ENCODE measurements around the gene LHFPL4.
"Not testable (repeated sequence)": the region's sequence is repeated elsewhere in the genome, so short reads cannot be mapped to it uniquely, and the experiment has no call there.

LHFPL4 gene

GRCh38 chr3:9508781-9509180 is 44.8 kb downstream of the LHFPL4 start:
- Mint-ChIP-seq H3K4me1 (ENCODE audit: low read depth) (no peaks in the 10 kb centered on the region), H3K4me3 (no peak overlapping the region), H3K27me3 (ENCODE audit: low read depth) (peaks cover 15% of the 10 kb centered on the region), H3K9me3 (no peaks in the 10 kb centered on the region), H3K27ac (no peak overlapping the region), H3K36me3 (ENCODE audit: low read depth) (no peaks in the 10 kb centered on the region)
- DNase-seq (ENCODE audit: low spot score) = no peak

GRCh38 chr3:9507586-9508578 is 45.7 kb downstream of the LHFPL4 start:
- no peak for DNase-seq (ENCODE audit: low spot score)
- no peaks in the 10 kb centered on the region for H3K36me3 Mint-ChIP-seq (ENCODE audit: low read depth)
- no peak overlapping the region for H3K4me3 Mint-ChIP-seq
- H3K4me1 Mint-ChIP-seq (ENCODE audit: low read depth) = no peaks in the 10 kb centered on the region
- H3K27me3 Mint-ChIP-seq (ENCODE audit: low read depth) = peaks cover 18% of the 10 kb centered on the region
- no peaks in the 10 kb centered on the region for H3K9me3 Mint-ChIP-seq
- no peak overlapping the region for H3K27ac Mint-ChIP-seq

DNA sequence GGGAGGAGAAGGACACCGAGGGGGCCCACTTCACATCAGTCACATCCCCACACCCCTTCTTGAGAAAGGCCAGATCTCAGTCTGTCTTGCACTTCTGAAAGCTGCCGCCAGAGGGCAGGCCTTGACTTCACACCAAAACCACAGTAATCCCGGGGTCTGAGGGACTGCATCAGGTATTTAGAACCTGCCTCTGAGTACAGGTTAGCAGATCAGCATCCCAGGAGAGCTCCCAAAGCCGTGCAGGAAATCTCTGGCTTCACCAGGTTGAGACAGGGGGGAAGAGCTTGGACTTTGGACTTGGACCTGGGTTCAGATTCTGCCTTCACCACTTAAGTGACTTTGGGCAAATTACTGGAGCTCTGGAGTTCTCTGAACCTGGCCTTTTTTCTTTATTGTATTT is 50.3 kb downstream of the LHFPL4 start:
- no peak overlapping the region for H3K27ac Mint-ChIP-seq
- peaks cover 2% of the 10 kb centered on the region for H3K4me1 Mint-ChIP-seq (ENCODE audit: low read depth)
- H3K27me3 Mint-ChIP-seq (ENCODE audit: low read depth) = peaks cover 28% of the 10 kb centered on the region
- no peaks in the 10 kb centered on the region for H3K36me3 Mint-ChIP-seq (ENCODE audit: low read depth)
- no peaks in the 10 kb centered on the region for H3K9me3 Mint-ChIP-seq
- H3K4me3 Mint-ChIP-seq = no peak overlapping the region
- DNase-seq (ENCODE audit: low spot score) = peak; percentile 48

GRCh38 chr3:9501226-9501625 is 52.4 kb downstream of the LHFPL4 start:
- peaks cover 2% of the 10 kb centered on the region for H3K4me1 Mint-ChIP-seq (ENCODE audit: low read depth)
- DNase-seq (ENCODE audit: low spot score) = no peak
- no peaks in the 10 kb centered on the region for H3K36me3 Mint-ChIP-seq (ENCODE audit: low read depth)
- peaks cover 28% of the 10 kb centered on the region for H3K27me3 Mint-ChIP-seq (ENCODE audit: low read depth)
- H3K9me3 Mint-ChIP-seq = no peaks in the 10 kb centered on the region
- no peak overlapping the region for H3K4me3 Mint-ChIP-seq
- no peak overlapping the region for H3K27ac Mint-ChIP-seq

DNA sequence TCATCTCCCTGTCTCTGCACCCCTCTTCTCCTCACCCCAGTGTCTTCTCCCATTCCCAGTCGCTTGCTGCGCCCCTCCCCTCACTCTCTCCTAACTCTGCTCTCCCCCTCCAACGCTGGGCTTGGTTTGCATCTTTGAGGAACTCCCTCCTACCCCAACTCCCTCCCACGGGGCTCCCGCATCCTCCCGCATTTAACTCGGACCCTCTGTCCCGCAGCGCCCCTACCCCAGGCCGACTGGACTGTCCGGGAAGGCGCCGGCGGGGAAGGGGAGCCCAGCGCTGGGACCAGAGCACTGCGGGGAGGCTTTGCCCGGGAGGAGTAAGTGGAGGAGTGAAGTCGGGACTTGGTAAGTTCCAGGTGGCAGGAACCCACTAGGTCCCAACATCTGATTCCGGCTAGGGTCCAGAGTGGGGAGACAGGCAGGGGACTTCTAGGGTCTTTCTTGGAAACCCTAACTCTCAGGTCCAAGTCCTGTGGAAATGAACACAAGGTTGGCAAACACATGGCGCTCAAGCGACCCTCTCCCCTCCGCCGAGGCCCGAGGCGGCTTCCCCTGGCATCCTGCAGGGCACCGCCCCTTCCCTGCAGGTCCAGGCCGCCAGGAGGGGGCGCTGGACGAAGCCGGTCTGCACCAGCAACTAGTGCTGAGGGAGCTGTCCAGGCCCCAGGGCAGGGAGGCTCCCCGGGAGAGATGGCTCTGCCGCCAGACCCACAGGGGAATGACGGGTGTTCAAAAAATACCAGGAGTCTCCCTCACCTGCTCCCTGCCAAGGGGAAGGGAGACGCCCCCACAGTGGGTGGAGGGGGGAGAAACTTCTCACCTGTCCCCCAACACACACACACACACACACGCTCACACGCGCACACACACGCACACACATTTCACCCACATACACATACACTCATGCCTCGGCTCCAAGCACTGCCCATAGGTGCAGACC is 53.2 kb downstream of the LHFPL4 start:
- no peaks in the 10 kb centered on the region for H3K9me3 Mint-ChIP-seq
- H3K4me1 Mint-ChIP-seq (ENCODE audit: low read depth) = peaks cover 2% of the 10 kb centered on the region
- DNase-seq (ENCODE audit: low spot score) = peak; percentile 63
- peak overlapping the region; percentile 60 for H3K27ac Mint-ChIP-seq
- H3K36me3 Mint-ChIP-seq (ENCODE audit: low read depth) = no peaks in the 10 kb centered on the region
- H3K27me3 Mint-ChIP-seq (ENCODE audit: low read depth) = peaks cover 25% of the 10 kb centered on the region
- no peak overlapping the region for H3K4me3 Mint-ChIP-seq

DNA sequence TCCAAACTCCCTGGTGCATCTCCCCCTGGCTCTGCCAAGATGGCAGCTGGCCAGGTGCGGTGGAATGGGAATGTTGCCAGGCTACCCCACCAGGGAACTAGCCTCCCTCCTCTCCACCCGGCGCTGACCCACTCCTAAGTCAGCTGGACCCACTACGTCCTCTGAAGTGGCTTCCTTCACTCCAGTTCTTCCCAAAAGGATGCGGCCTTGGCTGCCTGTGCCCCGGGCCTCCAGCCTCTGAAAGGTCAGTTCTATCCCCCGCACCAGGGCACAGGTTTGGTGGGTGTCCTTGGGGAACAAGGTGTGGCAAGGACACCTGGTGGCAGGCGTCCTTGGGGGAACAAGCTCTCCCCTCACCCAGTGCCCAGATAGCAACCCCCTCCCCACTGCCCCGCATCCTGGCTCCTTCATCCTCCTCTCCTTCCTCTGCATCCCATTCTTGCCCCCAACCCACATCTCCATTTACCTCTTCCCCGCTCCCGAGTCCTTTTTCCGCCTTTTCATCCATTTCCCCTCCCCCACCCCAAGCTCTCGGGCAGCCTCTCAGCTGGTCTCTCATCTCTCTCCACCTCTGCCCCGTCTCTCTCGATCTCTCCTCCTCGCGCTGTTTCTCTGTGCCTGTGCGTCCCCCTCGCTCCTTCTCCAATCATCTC is 54.0 kb downstream of the LHFPL4 start:
- Mint-ChIP-seq H3K4me3 (no peak overlapping the region), H3K27me3 (ENCODE audit: low read depth) (peaks cover 25% of the 10 kb centered on the region), H3K27ac (no peak overlapping the region), H3K36me3 (ENCODE audit: low read depth) (no peaks in the 10 kb centered on the region), H3K9me3 (no peaks in the 10 kb centered on the region), H3K4me1 (ENCODE audit: low read depth) (peaks cover 2% of the 10 kb centered on the region)
- DNase-seq (ENCODE audit: low spot score) = no peak

GRCh38 chr3:9498781-9499180 is 54.8 kb downstream of the LHFPL4 start:
- Mint-ChIP-seq H3K27ac (no peak overlapping the region), H3K9me3 (no peaks in the 10 kb centered on the region), H3K4me3 (no peak overlapping the region), H3K36me3 (ENCODE audit: low read depth) (no peaks in the 10 kb centered on the region), H3K27me3 (ENCODE audit: low read depth) (peaks cover 25% of the 10 kb centered on the region), H3K4me1 (ENCODE audit: low read depth) (peaks cover 2% of the 10 kb centered on the region)
- DNase-seq (ENCODE audit: low spot score) = no peak

- DNase-seq (ENCODE audit: low spot score) = no peak
- Mint-ChIP-seq H3K27ac (no peak overlapping the region), H3K27me3 (ENCODE audit: low read depth) (peaks cover 23% of the 10 kb centered on the region), H3K9me3 (no peaks in the 10 kb centered on the region), H3K4me3 (no peak overlapping the region), H3K36me3 (ENCODE audit: low read depth) (no peaks in the 10 kb centered on the region), H3K4me1 (ENCODE audit: low read depth) (peaks cover 2% of the 10 kb centered on the region)
Observed at GRCh38 chr3:9497821-9498565, 55.6 kb downstream of the LHFPL4 start.

GRCh38 chr3:9496893-9497292 is 56.7 kb downstream of the LHFPL4 start:
- Mint-ChIP-seq H3K27me3 (ENCODE audit: low read depth) (peaks cover 23% of the 10 kb centered on the region), H3K36me3 (ENCODE audit: low read depth) (no peaks in the 10 kb centered on the region), H3K4me3 (no peak overlapping the region), H3K27ac (no peak overlapping the region), H3K9me3 (no peaks in the 10 kb centered on the region), H3K4me1 (ENCODE audit: low read depth) (peaks cover 2% of the 10 kb centered on the region)
- DNase-seq (ENCODE audit: low spot score) = no peak

DNA sequence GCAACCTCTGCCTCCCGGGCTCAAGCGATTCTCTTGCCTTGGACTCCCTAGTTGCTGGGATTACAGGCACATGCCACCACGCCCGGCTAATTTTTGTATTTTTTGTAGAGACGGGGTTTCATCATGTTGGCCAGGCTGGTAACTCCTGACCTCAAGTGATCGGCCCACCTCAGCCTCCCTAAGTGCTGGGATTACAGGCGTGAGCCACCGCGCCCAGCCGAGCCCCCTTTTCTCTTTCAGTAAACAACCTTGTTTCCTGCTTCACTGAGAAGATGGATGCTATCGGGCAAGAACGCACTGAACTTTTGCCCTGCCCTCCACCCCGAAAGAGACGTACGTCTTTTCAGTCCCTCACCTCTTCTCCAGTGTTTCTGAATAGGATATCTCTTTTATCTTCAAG is 59.6 kb downstream of the LHFPL4 start:
- not testable (repeated sequence) for H3K36me3 Mint-ChIP-seq (ENCODE audit: low read depth); H3K4me3 Mint-ChIP-seq; H3K27ac Mint-ChIP-seq; H3K4me1 Mint-ChIP-seq (ENCODE audit: low read depth); H3K27me3 Mint-ChIP-seq (ENCODE audit: low read depth); DNase-seq (ENCODE audit: low spot score); H3K9me3 Mint-ChIP-seq

DNA sequence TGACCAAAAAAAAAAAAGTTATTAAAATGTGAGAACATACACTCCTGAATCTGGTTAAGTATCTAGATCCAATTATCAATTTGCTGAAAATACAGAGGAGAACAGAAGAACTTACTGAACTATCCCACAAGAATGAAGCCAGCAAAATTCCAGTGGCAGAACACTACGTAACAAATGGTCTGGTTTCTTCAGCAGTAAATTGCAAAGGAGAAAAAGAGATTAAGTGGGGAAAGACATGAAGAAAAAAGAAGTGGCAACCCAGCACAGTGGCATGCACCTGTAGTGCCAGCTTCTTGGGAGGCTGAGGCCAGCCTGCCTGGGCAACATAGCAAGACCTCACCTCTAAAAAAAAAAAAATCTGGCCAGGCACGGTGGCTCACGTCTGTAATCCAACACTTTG is 62.1 kb downstream of the LHFPL4 start:
- no peak overlapping the region for H3K27ac Mint-ChIP-seq
- H3K9me3 Mint-ChIP-seq = peaks cover 7% of the 10 kb centered on the region
- H3K4me3 Mint-ChIP-seq = no peak overlapping the region
- no peaks in the 10 kb centered on the region for H3K27me3 Mint-ChIP-seq (ENCODE audit: low read depth)
- H3K36me3 Mint-ChIP-seq (ENCODE audit: low read depth) = peaks cover 14% of the 10 kb centered on the region
- H3K4me1 Mint-ChIP-seq (ENCODE audit: low read depth) = no peaks in the 10 kb centered on the region
- DNase-seq (ENCODE audit: low spot score) = no peak

- Mint-ChIP-seq H3K4me1 (ENCODE audit: low read depth) (no peaks in the 10 kb centered on the region), H3K9me3 (peaks cover 7% of the 10 kb centered on the region), H3K36me3 (ENCODE audit: low read depth) (peaks cover 36% of the 10 kb centered on the region), H3K4me3 (no peak overlapping the region), H3K27ac (no peak overlapping the region), H3K27me3 (ENCODE audit: low read depth) (no peaks in the 10 kb centered on the region)
- DNase-seq (ENCODE audit: low spot score) = no peak
Observed at GRCh38 chr3:9485248-9485647, 68.4 kb downstream of the LHFPL4 start.

GRCh38 chr3:9480265-9480664 is 73.4 kb downstream of the LHFPL4 start:
- Mint-ChIP-seq H3K4me1 (ENCODE audit: low read depth) (no peaks in the 10 kb centered on the region), H3K27ac (no peak overlapping the region), H3K27me3 (ENCODE audit: low read depth) (no peaks in the 10 kb centered on the region), H3K4me3 (no peak overlapping the region), H3K36me3 (ENCODE audit: low read depth) (peaks cover 47% of the 10 kb centered on the region), H3K9me3 (no peaks in the 10 kb centered on the region)
- no peak for DNase-seq (ENCODE audit: low spot score)
